WTC11 (cell line): Measurements from ENCODE around the gene CRYZ. TPM values are rescaled to one million over a fixed set of nuclear protein-coding genes. Genes with fewer than 3 reads are reported as not detected.

ENCODE experiments used
- total RNA-seq: library from RNA; stranded (reverse); gene quantifications from 3 replicates; pipeline ENCODE4 v1.2.3, GENCODE V29; 2021

Gene CRYZ
- total RNA-seq, 1 experiment from 2014 or later: 42.2 TPM

Other genes starting within 250 kb of the CRYZ start
- gene LRRC53, start 220.4 kb downstream of the CRYZ start, total RNA-seq: not detected in 3 replicates
- gene ERICH3, start 59.3 kb downstream of the CRYZ start, total RNA-seq: 0.07 TPM in 1 of 3 replicates, not detected in the others
- 31.8 to 33.1 TPM (median 32.9 TPM) in 3 replicates for gene TYW3, start 102 bp upstream of the CRYZ start, total RNA-seq